ENCODE measurements around the gene ELF3. TPM values are rescaled to one million over a fixed set of nuclear protein-coding genes. Genes with fewer than 3 reads are reported as not detected.
"Not testable (repeated sequence)": the region's sequence is repeated elsewhere in the genome, so short reads cannot be mapped to it uniquely, and the experiment has no call there.

Gene ELF3
- total and polyA plus RNA-seq, 4 donors = 10.1 to 38.7 (median 25.6) TPM

DNA sequence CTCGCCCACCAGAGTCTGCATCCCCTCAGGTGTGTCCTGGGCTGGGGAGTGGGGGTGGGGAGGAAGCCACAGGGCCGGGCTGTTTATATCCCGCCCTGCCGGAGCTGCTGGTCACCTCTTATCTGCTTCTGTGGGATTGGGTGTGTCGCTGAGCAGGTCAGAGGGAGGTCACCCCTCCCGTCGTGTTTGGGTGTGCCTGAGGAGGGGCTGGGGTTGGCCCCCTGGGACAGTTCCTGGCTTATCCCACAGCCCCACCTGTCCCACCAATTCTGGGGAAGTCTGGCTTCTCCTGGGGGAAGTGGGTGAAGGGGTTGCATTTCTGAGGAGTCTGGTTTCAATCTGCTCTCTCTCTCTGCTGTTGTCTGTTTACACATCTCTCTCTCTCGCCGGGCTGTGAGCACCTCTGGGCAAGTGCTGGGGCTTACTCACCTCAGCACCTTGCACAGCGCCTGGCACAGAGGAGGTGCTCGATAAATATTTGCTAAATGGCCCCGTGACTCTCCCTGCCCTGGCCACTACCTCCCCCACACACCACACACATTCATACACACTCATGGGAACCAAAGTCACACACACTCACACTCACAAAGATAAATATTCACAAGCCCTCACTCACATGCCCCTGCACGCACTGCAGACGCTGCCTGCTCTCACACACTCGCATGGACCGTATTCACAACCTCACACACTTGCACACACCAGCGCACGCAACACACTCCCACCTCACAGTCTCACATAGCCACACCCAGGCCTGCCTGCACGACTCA lies 8.3 kb downstream of the ELF3 start:
- H3K9ac ChIP-seq (ENCODE audit: low read depth in 1 of 2, low read length in 2 of 2) = peak overlapping the region in 1 of 2 donors; percentile 24
- H3K9me3 ChIP-seq (ENCODE audit: control insufficient read depth in 4 of 4, low read length in 3 of 4) = no peaks in the 10 kb centered on the region
- peak overlapping the region in 1 of 3 donors; percentile 36 for H3K4me3 ChIP-seq (ENCODE audit: low read depth in 1 of 3, low read length in 3 of 3)
- TF ChIP-seq, protein P1, sequence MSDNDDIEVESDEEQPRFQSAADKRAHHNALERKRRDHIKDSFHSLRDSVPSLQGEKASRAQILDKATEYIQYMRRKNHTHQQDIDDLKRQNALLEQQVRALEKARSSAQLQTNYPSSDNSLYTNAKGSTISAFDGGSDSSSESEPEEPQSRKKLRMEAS (IDR thresholded peaks at IDR 0.05) = peak; percentile 62
- TF ChIP-seq EGR1 (IDR thresholded peaks at IDR 0.05; ENCODE audit: low read depth in 2 of 2) (no peak), GABPA (IDR thresholded peaks at IDR 0.05 in 1 of 2, conservative IDR thresholded peaks at IDR 0.05 in 1 of 2) (no peak), HNF4A (conservative IDR thresholded peaks at IDR 0.05) (peak; percentile 51 to 74), HNF4G (IDR thresholded peaks at IDR 0.05) (no peak), TAF1 (conservative IDR thresholded peaks at IDR 0.05) (no peak), FOXA2 (IDR thresholded peaks at IDR 0.05) (peak; percentile 69), YY1 (IDR thresholded peaks at IDR 0.05) (peak; percentile 62), JUND (IDR thresholded peaks at IDR 0.05) (peak; percentile 77 to 85), NR2F2 (IDR thresholded peaks at IDR 0.05) (no peak), RAD21 (IDR thresholded peaks at IDR 0.05) (peak in 1 of 2 donors; percentile 48), FOXA1 (IDR thresholded peaks at IDR 0.05) (peak; percentile 77), RXRA (IDR thresholded peaks at IDR 0.05) (peak; percentile 88 to 95), SP1 (IDR thresholded peaks at IDR 0.05) (peak; percentile 91)
- TF ChIP-seq, protein P2, sequence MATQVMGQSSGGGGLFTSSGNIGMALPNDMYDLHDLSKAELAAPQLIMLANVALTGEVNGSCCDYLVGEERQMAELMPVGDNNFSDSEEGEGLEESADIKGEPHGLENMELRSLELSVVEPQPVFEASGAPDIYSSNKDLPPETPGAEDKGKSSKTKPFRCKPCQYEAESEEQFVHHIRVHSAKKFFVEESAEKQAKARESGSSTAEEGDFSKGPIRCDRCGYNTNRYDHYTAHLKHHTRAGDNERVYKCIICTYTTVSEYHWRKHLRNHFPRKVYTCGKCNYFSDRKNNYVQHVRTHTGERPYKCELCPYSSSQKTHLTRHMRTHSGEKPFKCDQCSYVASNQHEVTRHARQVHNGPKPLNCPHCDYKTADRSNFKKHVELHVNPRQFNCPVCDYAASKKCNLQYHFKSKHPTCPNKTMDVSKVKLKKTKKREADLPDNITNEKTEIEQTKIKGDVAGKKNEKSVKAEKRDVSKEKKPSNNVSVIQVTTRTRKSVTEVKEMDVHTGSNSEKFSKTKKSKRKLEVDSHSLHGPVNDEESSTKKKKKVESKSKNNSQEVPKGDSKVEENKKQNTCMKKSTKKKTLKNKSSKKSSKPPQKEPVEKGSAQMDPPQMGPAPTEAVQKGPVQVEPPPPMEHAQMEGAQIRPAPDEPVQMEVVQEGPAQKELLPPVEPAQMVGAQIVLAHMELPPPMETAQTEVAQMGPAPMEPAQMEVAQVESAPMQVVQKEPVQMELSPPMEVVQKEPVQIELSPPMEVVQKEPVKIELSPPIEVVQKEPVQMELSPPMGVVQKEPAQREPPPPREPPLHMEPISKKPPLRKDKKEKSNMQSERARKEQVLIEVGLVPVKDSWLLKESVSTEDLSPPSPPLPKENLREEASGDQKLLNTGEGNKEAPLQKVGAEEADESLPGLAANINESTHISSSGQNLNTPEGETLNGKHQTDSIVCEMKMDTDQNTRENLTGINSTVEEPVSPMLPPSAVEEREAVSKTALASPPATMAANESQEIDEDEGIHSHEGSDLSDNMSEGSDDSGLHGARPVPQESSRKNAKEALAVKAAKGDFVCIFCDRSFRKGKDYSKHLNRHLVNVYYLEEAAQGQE (IDR thresholded peaks at IDR 0.05) = no peak
- TF ChIP-seq, protein P3, sequence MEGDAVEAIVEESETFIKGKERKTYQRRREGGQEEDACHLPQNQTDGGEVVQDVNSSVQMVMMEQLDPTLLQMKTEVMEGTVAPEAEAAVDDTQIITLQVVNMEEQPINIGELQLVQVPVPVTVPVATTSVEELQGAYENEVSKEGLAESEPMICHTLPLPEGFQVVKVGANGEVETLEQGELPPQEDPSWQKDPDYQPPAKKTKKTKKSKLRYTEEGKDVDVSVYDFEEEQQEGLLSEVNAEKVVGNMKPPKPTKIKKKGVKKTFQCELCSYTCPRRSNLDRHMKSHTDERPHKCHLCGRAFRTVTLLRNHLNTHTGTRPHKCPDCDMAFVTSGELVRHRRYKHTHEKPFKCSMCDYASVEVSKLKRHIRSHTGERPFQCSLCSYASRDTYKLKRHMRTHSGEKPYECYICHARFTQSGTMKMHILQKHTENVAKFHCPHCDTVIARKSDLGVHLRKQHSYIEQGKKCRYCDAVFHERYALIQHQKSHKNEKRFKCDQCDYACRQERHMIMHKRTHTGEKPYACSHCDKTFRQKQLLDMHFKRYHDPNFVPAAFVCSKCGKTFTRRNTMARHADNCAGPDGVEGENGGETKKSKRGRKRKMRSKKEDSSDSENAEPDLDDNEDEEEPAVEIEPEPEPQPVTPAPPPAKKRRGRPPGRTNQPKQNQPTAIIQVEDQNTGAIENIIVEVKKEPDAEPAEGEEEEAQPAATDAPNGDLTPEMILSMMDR (IDR thresholded peaks at IDR 0.05; ENCODE audit: low read depth, low read length, missing input control) = no peak
- TF ChIP-seq, protein P4, sequence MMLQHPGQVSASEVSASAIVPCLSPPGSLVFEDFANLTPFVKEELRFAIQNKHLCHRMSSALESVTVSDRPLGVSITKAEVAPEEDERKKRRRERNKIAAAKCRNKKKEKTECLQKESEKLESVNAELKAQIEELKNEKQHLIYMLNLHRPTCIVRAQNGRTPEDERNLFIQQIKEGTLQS (IDR thresholded peaks at IDR 0.05) = peak; percentile 66
- TF ChIP-seq, protein P5, sequence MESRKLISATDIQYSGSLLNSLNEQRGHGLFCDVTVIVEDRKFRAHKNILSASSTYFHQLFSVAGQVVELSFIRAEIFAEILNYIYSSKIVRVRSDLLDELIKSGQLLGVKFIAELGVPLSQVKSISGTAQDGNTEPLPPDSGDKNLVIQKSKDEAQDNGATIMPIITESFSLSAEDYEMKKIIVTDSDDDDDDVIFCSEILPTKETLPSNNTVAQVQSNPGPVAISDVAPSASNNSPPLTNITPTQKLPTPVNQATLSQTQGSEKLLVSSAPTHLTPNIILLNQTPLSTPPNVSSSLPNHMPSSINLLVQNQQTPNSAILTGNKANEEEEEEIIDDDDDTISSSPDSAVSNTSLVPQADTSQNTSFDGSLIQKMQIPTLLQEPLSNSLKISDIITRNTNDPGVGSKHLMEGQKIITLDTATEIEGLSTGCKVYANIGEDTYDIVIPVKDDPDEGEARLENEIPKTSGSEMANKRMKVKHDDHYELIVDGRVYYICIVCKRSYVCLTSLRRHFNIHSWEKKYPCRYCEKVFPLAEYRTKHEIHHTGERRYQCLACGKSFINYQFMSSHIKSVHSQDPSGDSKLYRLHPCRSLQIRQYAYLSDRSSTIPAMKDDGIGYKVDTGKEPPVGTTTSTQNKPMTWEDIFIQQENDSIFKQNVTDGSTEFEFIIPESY (IDR thresholded peaks at IDR 0.05) = peak; percentile 59
- H3K27ac ChIP-seq (ENCODE audit: low read depth in 1 of 2, low read length in 2 of 2) = peak overlapping the region; percentile 85 to 89
- peaks cover 16 to 54% (median 42%) of the 10 kb centered on the region in 4 donors for H3K4me1 ChIP-seq (ENCODE audit: control insufficient read depth in 4 of 4, insufficient read depth in 4 of 4, low read length in 3 of 4)
- no peaks in the 10 kb centered on the region for H3K27me3 ChIP-seq (ENCODE audit: control insufficient read depth in 4 of 4, insufficient read depth in 4 of 4, low read length in 3 of 4)
- H3K36me3 ChIP-seq (ENCODE audit: control insufficient read depth in 4 of 4, insufficient read depth in 3 of 4, low read depth in 1 of 4, low read length in 3 of 4) = peaks cover 6 to 17% (median 14%) of the 10 kb centered on the region in 4 donors
- peak; percentile 70 for DNase-seq (ENCODE audit: low spot score)
- 25% methylated on average over 19 of the region's 19 CpGs for whole genome bisulfite sequencing

DNA sequence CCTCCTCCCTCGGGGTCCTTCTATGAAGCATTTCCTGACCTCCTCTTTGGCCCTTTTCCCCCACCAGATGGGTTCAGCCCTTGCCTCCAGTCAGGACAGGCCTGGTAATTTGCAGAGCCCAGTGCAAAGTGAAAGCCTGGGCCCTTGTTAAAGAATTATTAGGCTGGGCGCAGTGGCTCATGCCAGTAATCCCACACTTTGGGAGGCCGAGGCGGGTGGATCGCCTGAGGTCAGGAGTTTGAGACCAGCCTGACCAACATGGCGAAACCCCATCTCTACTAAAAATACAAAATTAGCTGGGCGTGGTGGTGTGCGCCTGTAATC lies 8.8 kb downstream of the ELF3 start:
- WGBS = 78% methylated on average over 8 of the region's 8 CpGs
- peak overlapping the region; percentile 80 to 85 for H3K27ac ChIP-seq (ENCODE audit: low read depth in 1 of 2, low read length in 2 of 2)
- not testable (repeated sequence) for H3K9ac ChIP-seq (ENCODE audit: low read depth in 1 of 2, low read length in 2 of 2); H3K27me3 ChIP-seq (ENCODE audit: control insufficient read depth in 4 of 4, insufficient read depth in 4 of 4, low read length in 3 of 4); DNase-seq (ENCODE audit: low spot score); H3K9me3 ChIP-seq (ENCODE audit: control insufficient read depth in 4 of 4, low read length in 3 of 4); H3K4me3 ChIP-seq (ENCODE audit: low read depth in 1 of 3, low read length in 3 of 3)
- peaks cover 4 to 14% (median 9%) of the 10 kb centered on the region in 4 donors for H3K36me3 ChIP-seq (ENCODE audit: control insufficient read depth in 4 of 4, insufficient read depth in 3 of 4, low read depth in 1 of 4, low read length in 3 of 4)
- peaks cover 16 to 50% (median 37%) of the 10 kb centered on the region in 4 donors for H3K4me1 ChIP-seq (ENCODE audit: control insufficient read depth in 4 of 4, insufficient read depth in 4 of 4, low read length in 3 of 4)

Data from liver (tissue), 9 donors.